Activated CD4-positive, alpha-beta T cell treated with anti-CD3 and anti-CD28 coated beads, Interleukin-2, amount 10 ng/mL, durations not matched to agents 24 days and 14 days (primary cell): ENCODE results near the gene TRMT10A. TPM values are rescaled to one million over a fixed set of nuclear protein-coding genes. Genes with fewer than 3 reads are reported as not detected.
"Not testable (repeated sequence)": the region's sequence is repeated elsewhere in the genome, so short reads cannot be mapped to it uniquely, and the experiment has no call there.

ENCODE experiments used
- DNase-seq: peaks from one replicate; pipeline ENCODE4 v3.0.0; 2022
- H3K27ac Mint-ChIP-seq: one replicate; pipeline ENCODE4 v1.8.0; 2022; ENCODE audit warnings: mild to moderate bottlenecking, mixed read lengths
- H3K27me3 Mint-ChIP-seq: one replicate; pipeline ENCODE4 v1.8.0; 2022; ENCODE audit warnings: mixed read lengths
- H3K36me3 Mint-ChIP-seq: one replicate; pipeline ENCODE4 v1.8.0; 2022; ENCODE audit warnings: low read depth, mild to moderate bottlenecking, mixed read lengths
- H3K4me1 Mint-ChIP-seq: one replicate; pipeline ENCODE4 v1.8.0; 2021; ENCODE audit warnings: mixed read lengths
- H3K4me3 Mint-ChIP-seq: one replicate; pipeline ENCODE4 v1.8.0; 2022; ENCODE audit warnings: mild to moderate bottlenecking, moderate library complexity, mixed read lengths
- H3K9me3 Mint-ChIP-seq: one replicate; pipeline ENCODE4 v1.8.0; 2021; ENCODE audit warnings: mixed read lengths
- intact Hi-C: fragments of 100-400 bp; cut with micrococcal nuclease; formaldehyde crosslinking; loops from one replicate; pipeline ENCODE4 v1.15.1; 2023
- total RNA-seq: library from RNA; stranded (reverse); gene quantifications from 2 replicates; pipeline ENCODE4 v1.2.3, GENCODE V29; 2022

TRMT10A gene
- total RNA-seq, 1 donor from 2014 or later, result 8.6 TPM

DNA sequence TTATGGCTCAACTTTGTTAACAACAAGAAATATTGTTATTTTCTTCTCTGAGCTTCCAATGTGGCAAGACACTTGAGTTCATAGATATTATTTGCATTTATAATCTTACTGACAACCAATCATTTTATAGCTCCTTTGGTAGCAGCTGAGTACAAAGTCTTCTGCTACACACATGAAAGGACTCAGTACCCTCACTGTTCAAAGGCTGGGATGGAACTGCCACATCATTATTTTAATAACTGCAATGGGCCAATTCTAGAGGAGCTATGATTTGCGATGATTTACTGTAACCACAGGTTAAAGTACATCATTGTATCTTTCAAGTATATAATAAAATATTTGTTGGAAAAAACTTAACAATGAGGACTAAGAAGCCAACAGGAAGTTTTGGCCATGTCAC, 21.7 kb upstream of the TRMT10A start:
- Mint-ChIP-seq H3K36me3 (no peaks in the 10 kb centered on the region), H3K27me3 (peaks cover 16% of the 10 kb centered on the region), H3K9me3 (no peaks in the 10 kb centered on the region), H3K4me1 (no peaks in the 10 kb centered on the region), H3K27ac (no peak overlapping the region), H3K4me3 (no peak overlapping the region)
- no peak for DNase-seq
- intact Hi-C loops, result no loop called here

- Mint-ChIP-seq H3K4me1 (peaks cover 2% of the 10 kb centered on the region), H3K27ac (no peak overlapping the region), H3K27me3 (peaks cover 26% of the 10 kb centered on the region), H3K4me3 (no peak overlapping the region), H3K9me3 (no peaks in the 10 kb centered on the region), H3K36me3 (no peaks in the 10 kb centered on the region)
- intact Hi-C loops, result no loop called here
- DNase-seq, result no peak
Observed at GRCh38 chr4:99578714-99579113, 14.9 kb upstream of the TRMT10A start.

- Mint-ChIP-seq H3K9me3 (no peaks in the 10 kb centered on the region), H3K36me3 (no peaks in the 10 kb centered on the region), H3K27me3 (peaks cover 35% of the 10 kb centered on the region), H3K4me3 (no peak within 1 kb of the TSS), H3K4me1 (peaks cover 2% of the 10 kb centered on the region), H3K27ac (no peak within 1 kb of the TSS)
- intact Hi-C loops, result no loop called here
- DNase-seq, result no peak
Observed at GRCh38 chr4:99574530-99575324, 10.9 kb upstream of the TRMT10A start, which contains the start of gene MTTP. Gene MTTP, plus strand, starts transcription at chr4:99574824. Its CDS starts 86 bp downstream, at chr4:99574910.

DNA sequence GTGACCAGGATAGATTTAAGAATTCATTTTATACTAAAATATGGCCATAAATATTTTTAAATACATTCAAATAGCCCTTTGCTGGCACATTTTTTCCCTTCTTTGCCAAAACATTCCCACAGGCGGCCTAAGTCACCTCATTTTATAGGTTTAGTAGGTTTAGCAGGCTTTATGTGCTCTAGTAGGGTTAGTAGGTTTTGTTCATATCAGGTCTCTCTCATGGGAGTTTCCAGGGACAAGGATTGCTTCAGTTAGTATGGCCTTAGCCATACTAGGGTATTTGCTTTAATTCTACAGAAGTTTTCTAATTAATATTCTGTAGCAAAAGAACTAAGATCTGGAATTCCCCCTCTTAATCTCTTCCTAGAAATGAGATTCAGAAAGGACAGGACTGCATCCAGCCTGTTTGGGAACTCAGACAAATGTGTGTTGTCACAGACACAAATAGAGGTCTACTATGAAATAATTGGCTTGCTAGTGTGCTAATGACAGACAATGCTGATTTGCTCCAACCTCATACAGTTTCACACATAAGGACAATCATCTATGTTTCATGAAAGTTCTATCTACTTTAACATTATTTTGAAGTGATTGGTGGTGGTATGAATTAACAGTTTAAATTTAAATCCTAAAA, 10.0 kb upstream of the TRMT10A start:
- Mint-ChIP-seq H3K36me3 (no peaks in the 10 kb centered on the region), H3K4me1 (peaks cover 2% of the 10 kb centered on the region), H3K4me3 (no peak overlapping the region), H3K27me3 (peaks cover 34% of the 10 kb centered on the region), H3K9me3 (no peaks in the 10 kb centered on the region), H3K27ac (no peak overlapping the region)
- intact Hi-C loops, result no loop called here
- DNase-seq, result no peak

- Mint-ChIP-seq H3K9me3 (no peaks in the 10 kb centered on the region), H3K27me3 (peaks cover 35% of the 10 kb centered on the region), H3K4me1 (peaks cover 2% of the 10 kb centered on the region), H3K4me3 (no peak overlapping the region), H3K27ac (no peak overlapping the region), H3K36me3 (no peaks in the 10 kb centered on the region)
- intact Hi-C loops, result no loop called here
- no peak for DNase-seq
Observed at GRCh38 chr4:99572527-99573240, 8.8 kb upstream of the TRMT10A start.

- Mint-ChIP-seq H3K9me3 (no peaks in the 10 kb centered on the region), H3K4me3 (no peak overlapping the region), H3K4me1 (peaks cover 2% of the 10 kb centered on the region), H3K36me3 (no peaks in the 10 kb centered on the region), H3K27me3 (peaks cover 38% of the 10 kb centered on the region), H3K27ac (no peak overlapping the region)
- DNase-seq, result no peak
- intact Hi-C loops, result no loop called here
Observed at GRCh38 chr4:99571883-99572282, 8.0 kb upstream of the TRMT10A start.

DNA sequence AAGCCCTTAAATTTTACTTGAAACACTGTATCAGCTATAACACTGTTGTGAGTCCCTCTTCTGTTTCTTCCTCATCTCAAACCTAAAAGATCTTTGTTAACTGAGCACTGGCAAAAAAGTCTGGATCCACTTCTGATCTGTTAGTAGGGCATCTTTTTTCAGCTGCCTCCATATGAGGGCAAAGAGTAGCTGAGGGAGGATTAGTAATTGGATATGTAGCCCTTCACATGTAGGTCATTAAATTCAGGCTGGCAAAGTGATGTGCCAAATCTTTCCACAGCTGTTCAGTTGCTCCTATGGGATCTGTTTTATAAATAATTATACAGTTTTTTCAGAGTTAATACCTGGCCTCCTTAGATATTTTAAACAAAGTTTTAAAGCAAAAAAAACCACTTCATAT, 1.1 kb upstream of the TRMT10A start:
- H3K9me3 Mint-ChIP-seq, result no peaks in the 10 kb centered on the region
- H3K4me3 Mint-ChIP-seq, result peak overlapping the region; percentile 22
- peaks cover 3% of the 10 kb centered on the region for H3K36me3 Mint-ChIP-seq

DNA sequence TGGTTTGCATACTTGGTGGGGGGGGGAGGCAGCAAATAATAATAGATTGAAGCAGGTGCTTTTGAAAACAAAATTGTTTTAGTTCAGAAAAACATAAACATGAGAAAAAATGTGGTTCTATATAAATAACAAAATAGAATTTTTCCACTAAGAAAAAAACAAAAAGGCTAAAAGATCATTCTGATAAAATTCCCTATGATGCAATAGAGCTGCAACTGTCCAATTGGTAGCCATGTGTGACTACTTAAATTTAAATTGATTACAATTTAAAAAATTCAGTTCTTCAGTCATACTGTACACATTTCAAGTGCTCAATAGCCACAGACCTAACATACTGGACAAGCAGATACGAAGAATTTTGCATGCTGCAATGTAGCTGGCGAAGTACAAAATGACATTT, 11.0 kb downstream of the TRMT10A start:
- intact Hi-C loops, result no loop called here
- DNase-seq, result no peak
- H3K27me3 Mint-ChIP-seq, result no peaks in the 10 kb centered on the region
- no peak overlapping the region for H3K4me3 Mint-ChIP-seq
- peaks cover 3% of the 10 kb centered on the region for H3K36me3 Mint-ChIP-seq
- H3K27ac Mint-ChIP-seq, result no peak overlapping the region
- no peaks in the 10 kb centered on the region for H3K4me1 Mint-ChIP-seq
- H3K9me3 Mint-ChIP-seq, result no peaks in the 10 kb centered on the region

More for the DNA sequence above, 1.1 kb upstream of the TRMT10A start:
- intact Hi-C loops, result loop anchor here (1.0 to 10.0 kb wide), 7 partner anchors 291 to 1303 kb away; partner anchors contain the start of genes ADH5, EIF4E, METAP1 and RAP1GDS1
- Mint-ChIP-seq H3K27me3 (peaks cover 20% of the 10 kb centered on the region), H3K27ac (no peak overlapping the region), H3K4me1 (peaks cover 16% of the 10 kb centered on the region)
- DNase-seq, result no peak

- Mint-ChIP-seq H3K27ac (no peak overlapping the region), H3K9me3 (peaks cover 3% of the 10 kb centered on the region), H3K4me3 (no peak overlapping the region), H3K4me1 (no peaks in the 10 kb centered on the region), H3K27me3 (peaks cover 4% of the 10 kb centered on the region), H3K36me3 (no peaks in the 10 kb centered on the region)
- no peak for DNase-seq
- intact Hi-C loops, result no loop called here
Observed at GRCh38 chr4:99540277-99540939, 23.4 kb downstream of the TRMT10A start.

- intact Hi-C loops, result no loop called here
- Mint-ChIP-seq H3K9me3 (peaks cover 9% of the 10 kb centered on the region), H3K4me1 (no peaks in the 10 kb centered on the region), H3K36me3 (no peaks in the 10 kb centered on the region), H3K27ac (no peak overlapping the region), H3K4me3 (no peak overlapping the region), H3K27me3 (peaks cover 14% of the 10 kb centered on the region)
- DNase-seq, result no peak
Observed at GRCh38 chr4:99537674-99538073, 26.2 kb downstream of the TRMT10A start.

DNA sequence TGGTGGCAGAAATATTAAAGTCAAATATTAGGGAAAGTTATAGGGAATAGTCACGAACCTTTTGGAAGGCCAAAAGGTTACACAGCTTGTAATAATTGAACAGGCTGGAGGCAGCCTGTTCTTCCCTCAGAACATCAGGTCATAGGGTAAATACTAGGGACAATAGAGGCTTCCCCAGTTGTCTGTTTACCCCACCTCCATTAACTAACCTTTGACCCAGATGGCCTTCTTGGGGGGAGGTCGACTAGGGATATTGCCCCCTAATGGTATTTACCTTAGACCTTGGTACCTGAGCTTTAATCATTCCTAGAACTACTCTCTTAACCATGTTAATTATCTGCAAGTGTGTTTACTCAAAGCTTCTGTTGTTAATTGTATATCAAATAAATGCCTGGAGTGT, 27.0 kb downstream of the TRMT10A start:
- intact Hi-C loops, result no loop called here

DNA sequence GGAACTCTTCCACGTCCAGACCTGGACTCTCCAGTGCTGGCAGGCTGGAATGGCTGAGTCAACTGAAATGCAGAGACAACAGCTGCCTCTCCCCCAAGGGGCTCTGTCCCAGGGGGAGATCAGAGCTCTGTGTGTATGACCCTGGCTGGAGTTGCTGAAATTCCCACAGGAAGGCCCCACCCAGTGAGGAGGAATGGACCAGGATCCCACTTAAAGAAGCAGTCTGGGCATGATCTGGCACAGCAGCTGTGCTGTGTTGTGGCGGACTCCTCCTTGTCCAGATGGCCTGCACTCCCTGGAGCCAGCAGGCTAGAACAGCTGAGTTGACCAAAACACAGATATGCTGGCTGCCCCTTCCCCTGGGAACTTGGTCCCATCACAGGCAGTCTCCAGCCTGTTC, 27.6 kb downstream of the TRMT10A start:
- intact Hi-C loops, result no loop called here
- H3K4me3 Mint-ChIP-seq, result no peak overlapping the region
- H3K36me3 Mint-ChIP-seq, result no peaks in the 10 kb centered on the region
- H3K27ac Mint-ChIP-seq, result no peak overlapping the region
- H3K4me1 Mint-ChIP-seq, result no peaks in the 10 kb centered on the region
- DNase-seq, result no peak
- H3K27me3 Mint-ChIP-seq, result peaks cover 20% of the 10 kb centered on the region
- H3K9me3 Mint-ChIP-seq, result peaks cover 9% of the 10 kb centered on the region

More for the DNA sequence above, 27.0 kb downstream of the TRMT10A start:
- Mint-ChIP-seq H3K27me3 (peaks cover 18% of the 10 kb centered on the region), H3K4me3 (no peak overlapping the region), H3K27ac (no peak overlapping the region), H3K4me1 (no peaks in the 10 kb centered on the region), H3K36me3 (no peaks in the 10 kb centered on the region), H3K9me3 (peaks cover 9% of the 10 kb centered on the region)
- no peak for DNase-seq

- H3K4me3 Mint-ChIP-seq, H3K9me3 Mint-ChIP-seq: not testable (repeated sequence)
Observed at GRCh38 chr4:99534699-99535098, 29.1 kb downstream of the TRMT10A start.

More at GRCh38 chr4:99534699-99535098, 29.1 kb downstream of the TRMT10A start:
- H3K27me3 Mint-ChIP-seq, result peaks cover 20% of the 10 kb centered on the region
- H3K36me3 Mint-ChIP-seq, H3K27ac Mint-ChIP-seq, H3K4me1 Mint-ChIP-seq, intact Hi-C loops, DNase-seq: not testable (repeated sequence)
